RKO (cell line): ENCODE data around the gene CABP2.
"Not testable (repeated sequence)": the region's sequence is repeated elsewhere in the genome, so short reads cannot be mapped to it uniquely, and the experiment has no call there.

Source experiments
- DNase-seq: peaks from one replicate; pipeline ENCODE4 v3.0.0-alpha.2; 2016; ENCODE audit warnings: low spot score

Gene CABP2

DNA sequence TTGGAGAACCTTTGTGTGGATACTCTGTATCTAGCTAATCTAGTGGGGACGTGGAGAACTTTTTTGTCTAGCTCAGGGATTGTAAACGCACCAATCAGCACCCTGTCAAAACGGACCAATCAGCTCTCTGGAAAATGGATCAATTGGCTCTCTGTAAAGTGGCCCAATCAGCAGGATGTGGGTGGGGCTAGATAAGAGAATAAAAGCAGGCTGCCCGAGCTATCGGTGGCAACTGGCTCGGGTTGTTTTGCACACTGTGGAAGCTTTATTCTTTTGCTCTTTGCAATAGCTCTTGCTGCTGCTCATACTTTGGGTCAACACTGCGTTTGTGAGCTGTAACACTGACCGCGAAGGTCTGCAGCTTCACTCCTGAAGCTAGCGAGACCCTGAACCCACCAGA lies 46.6 kb downstream of the CABP2 start:
- DNase-seq = not testable (repeated sequence)

DNA sequence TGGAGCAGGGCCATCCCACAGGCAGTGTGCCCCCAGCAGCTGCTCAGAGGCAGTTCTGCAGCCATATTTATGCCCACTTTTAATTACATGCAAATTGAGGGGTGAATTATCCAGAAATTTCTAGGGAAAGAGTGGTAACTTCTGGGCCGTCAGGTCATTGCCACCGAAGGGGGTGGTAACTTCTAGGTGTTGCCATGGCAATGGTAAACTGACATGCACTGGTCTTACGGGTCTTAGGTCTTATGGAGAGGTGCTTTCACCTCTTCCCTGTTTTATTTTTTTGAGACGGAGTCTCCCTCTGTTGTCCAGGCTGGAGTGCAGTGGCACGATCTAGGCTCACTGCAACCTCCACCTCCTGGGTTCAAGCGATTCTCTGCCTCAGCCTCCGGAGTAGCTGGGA lies 50.4 kb downstream of the CABP2 start:
- no peak for DNase-seq

DNA sequence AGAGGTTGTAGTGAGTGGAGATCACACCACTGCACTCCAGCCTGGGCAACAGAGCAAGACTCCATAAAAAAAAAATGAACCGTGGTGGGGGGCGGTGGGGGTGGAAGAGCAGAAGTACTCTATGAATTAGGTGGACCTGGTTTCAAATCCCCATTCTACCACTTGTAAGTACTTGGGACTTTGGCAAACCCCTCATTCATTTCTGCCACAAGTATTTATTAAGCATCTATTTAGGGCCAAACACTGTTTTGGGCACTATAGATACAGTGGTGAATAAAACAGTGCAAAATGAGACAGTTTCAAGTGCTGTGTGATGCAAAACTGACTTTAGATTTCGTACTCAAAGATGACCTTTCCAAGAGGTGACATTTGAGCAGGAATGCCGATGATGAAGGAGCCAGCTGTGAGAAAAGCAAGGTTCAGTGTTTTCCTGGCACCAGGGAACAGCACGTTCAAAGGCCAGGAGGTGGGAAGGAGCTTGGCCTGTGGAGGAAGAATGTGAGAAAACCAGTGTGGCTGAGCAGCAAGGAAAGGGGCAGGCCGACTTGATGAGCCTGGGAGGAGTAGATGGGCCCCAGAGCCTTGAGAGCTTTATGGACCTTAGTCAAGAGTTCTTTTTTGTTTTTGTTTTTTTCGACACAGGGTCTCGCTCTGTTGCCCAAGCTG lies 52.8 kb downstream of the CABP2 start:
- DNase-seq = no peak

DNA sequence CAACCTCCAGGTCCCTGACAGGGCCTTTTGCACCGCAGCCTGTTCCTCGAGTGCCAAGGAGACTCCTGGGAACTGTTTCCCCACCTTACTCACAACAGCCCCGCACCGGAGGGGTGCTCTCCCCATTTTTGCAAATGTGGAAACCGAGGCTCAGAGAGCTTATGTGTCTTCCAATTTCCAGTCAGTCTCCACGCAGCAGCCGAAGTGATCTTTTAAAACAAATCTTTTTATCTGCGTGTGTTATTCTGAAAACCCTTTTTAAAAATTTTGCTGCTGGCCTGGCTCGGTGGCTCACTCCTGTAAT lies 53.8 kb downstream of the CABP2 start:
- DNase-seq = no peak
